Spleen (tissue), 7 donors: ENCODE results near the gene ZNF625.

ENCODE experiments used
- POLR2A ChIP-seq, 3 donors: fragments of 450-650 bp; IDR thresholded peaks; one replicate each; pipeline ENCODE4 v1.5.1; 2017; ENCODE audit warnings: antibody characterized with exemption in 3 of 3, mild to moderate bottlenecking in 1 of 3
- POLR2AphosphoS5 ChIP-seq, 3 donors: sonication (generic); formaldehyde crosslinking; IDR thresholded peaks; one replicate each; pipeline ENCODE4 v1.5.1; 2017; ENCODE audit warnings: antibody characterized with exemption in 3 of 3
- TF ChIP-seq, protein P1 (sequence below), 11 experiments: fragments of 200-600 bp in 7 of 11; fragments of 450-650 bp in 4 of 11; sonication (generic) in 4 of 11; IDR thresholded peaks in 8 of 11; conservative IDR thresholded peaks in 3 of 11; 1 replicate in 7 of 11; 2 replicates in 4 of 11; pipeline versions ENCODE4 v1.4.0 to v1.8.0; 2016 to 2021; ENCODE audit warnings: antibody characterized with exemption in 11 of 11, inconsistent platforms in 4 of 11, mild to moderate bottlenecking in 1 of 11
- donor health status: DM: no; HTN: no; CAD: no; lungs with moderate emphysema.
- donor health status: DM: no; HTN: no; CAD: no.
- donor health status: DM: no; HTN: no; CAD: no.

- TF ChIP-seq, protein P1, sequence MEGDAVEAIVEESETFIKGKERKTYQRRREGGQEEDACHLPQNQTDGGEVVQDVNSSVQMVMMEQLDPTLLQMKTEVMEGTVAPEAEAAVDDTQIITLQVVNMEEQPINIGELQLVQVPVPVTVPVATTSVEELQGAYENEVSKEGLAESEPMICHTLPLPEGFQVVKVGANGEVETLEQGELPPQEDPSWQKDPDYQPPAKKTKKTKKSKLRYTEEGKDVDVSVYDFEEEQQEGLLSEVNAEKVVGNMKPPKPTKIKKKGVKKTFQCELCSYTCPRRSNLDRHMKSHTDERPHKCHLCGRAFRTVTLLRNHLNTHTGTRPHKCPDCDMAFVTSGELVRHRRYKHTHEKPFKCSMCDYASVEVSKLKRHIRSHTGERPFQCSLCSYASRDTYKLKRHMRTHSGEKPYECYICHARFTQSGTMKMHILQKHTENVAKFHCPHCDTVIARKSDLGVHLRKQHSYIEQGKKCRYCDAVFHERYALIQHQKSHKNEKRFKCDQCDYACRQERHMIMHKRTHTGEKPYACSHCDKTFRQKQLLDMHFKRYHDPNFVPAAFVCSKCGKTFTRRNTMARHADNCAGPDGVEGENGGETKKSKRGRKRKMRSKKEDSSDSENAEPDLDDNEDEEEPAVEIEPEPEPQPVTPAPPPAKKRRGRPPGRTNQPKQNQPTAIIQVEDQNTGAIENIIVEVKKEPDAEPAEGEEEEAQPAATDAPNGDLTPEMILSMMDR (IDR thresholded peaks at IDR 0.05 in 8 of 11, conservative IDR thresholded peaks at IDR 0.05 in 3 of 11): peak in 9 of 11 experiments; percentile 22 to 58 (median 27)
- TF ChIP-seq POLR2A (IDR thresholded peaks at IDR 0.05) (no peak), POLR2AphosphoS5 (IDR thresholded peaks at IDR 0.05) (no peak)
These were observed 19.2 kb downstream of the ZNF625 start for GRCh38 chr19:12137221-12137940.
